A549 (cell line): ENCODE results near the gene HIF1AN.

ENCODE experiments used
- CBX2 ChIP-seq: fragments of 200-600 bp; sonication (generic); IDR thresholded peaks from 2 replicates; pipeline ENCODE4 v1.6.1; 2016; ENCODE audit warnings: low read depth, mild to moderate bottlenecking, borderline replicate concordance
- CHD2 ChIP-seq: fragments of 150-350 bp; IDR thresholded peaks from 2 replicates; pipeline ENCODE4 v1.6.1; 2014; ENCODE audit warnings: low read length; ENCODE audit not compliant: partially characterized antibody
- GATA3 ChIP-seq: IDR thresholded peaks from 2 replicates; pipeline ENCODE4 v1.6.1; 2012; ENCODE audit warnings: borderline replicate concordance
- MAZ ChIP-seq: fragments of 150-350 bp; IDR thresholded peaks from 2 replicates; pipeline ENCODE4 v1.6.1; 2014; ENCODE audit warnings: antibody characterized with exemption, low read depth, low read length, borderline replicate concordance
- MYC ChIP-seq: IDR thresholded peaks from 2 replicates; pipeline ENCODE4 v1.6.1; 2012; ENCODE audit warnings: mild to moderate bottlenecking, inconsistent platforms, low read length, improper control_type of control experiment, borderline replicate concordance
- PHF8 ChIP-seq: fragments of 200-600 bp; sonication (generic); IDR thresholded peaks from 2 replicates; pipeline ENCODE4 v1.6.1; 2016; ENCODE audit warnings: low read depth, mild to moderate bottlenecking, antibody characterized with exemption, moderate library complexity, borderline replicate concordance
- POLR2A ChIP-seq: IDR thresholded peaks from 2 replicates; pipeline ENCODE4 v1.6.1; 2012; ENCODE audit warnings: mild to moderate bottlenecking, low read length
- RCOR1 ChIP-seq: fragments of 150-350 bp; IDR thresholded peaks from 2 replicates; pipeline ENCODE4 v1.6.1; 2014; ENCODE audit warnings: antibody characterized with exemption, low read length, low read depth
- RNF2 ChIP-seq: fragments of 200-600 bp; sonication (generic); IDR thresholded peaks from 2 replicates; pipeline ENCODE4 v1.6.1; 2016; ENCODE audit warnings: low read depth, mild to moderate bottlenecking, antibody characterized with exemption, moderate library complexity, borderline replicate concordance
- SMC3 ChIP-seq: fragments of >200 bp; sonication (Bioruptor Twin); formaldehyde crosslinking; IDR thresholded peaks from 3 replicates; pipeline ENCODE4 v1.6.1; 2018; ENCODE audit warnings: inconsistent platforms
- TF ChIP-seq, protein P1 (sequence below): fragments of >200 bp; sonication (Bioruptor Twin); formaldehyde crosslinking; IDR thresholded peaks from 3 replicates; pipeline ENCODE4 v1.5.1; 2016
- TF ChIP-seq, protein P2 (sequence below): IDR thresholded peaks from 2 replicates; pipeline ENCODE4 v1.6.1; 2012; ENCODE audit warnings: low read depth, borderline replicate concordance
- TF ChIP-seq, protein P3 (sequence below): IDR thresholded peaks from 2 replicates; pipeline ENCODE4 v1.6.1; 2012

DNA sequence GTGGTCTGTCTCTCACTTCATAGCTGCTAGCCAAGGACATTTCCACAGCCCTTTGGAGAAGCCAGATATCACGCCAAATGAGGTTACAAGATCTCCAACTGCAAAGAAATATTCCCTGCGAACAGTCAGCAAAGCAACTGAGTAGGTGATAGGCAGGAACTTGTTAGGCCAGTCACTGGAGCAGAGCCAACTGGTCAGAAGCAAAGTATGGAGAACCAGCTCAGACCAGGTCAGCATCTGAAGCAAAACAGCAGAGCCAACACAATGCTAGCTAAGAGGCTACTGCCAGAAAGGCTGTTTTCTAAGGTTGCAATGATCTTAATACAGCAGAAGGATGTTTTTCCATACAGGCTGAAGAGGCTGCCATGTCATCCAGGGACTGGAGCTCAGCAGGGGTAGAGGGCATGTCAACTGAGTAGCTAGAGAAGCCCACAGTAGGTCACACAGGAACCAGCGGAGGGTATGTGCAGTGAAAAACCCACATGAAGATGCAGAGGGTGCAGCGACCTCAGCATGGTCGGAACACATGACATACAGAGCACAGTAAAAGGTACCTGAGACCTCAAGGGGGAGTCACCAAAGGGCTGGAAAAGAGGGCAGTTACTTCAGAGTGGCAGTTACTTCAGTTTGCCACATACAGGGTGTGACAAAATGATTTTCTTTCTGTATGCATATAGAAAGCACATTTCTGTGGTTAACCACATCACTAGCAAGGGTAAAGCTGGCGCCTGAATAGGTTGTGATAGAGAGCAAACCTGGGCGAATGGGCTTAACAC is 25.0 kb upstream of the HIF1AN start:
- TF ChIP-seq RNF2 (no peak), RCOR1 (no peak), CBX2 (no peak), MAZ (no peak), POLR2A (no peak), CHD2 (no peak), MYC (no peak), SMC3 (no peak), PHF8 (no peak), GATA3 (no peak)
- TF ChIP-seq, protein P1, sequence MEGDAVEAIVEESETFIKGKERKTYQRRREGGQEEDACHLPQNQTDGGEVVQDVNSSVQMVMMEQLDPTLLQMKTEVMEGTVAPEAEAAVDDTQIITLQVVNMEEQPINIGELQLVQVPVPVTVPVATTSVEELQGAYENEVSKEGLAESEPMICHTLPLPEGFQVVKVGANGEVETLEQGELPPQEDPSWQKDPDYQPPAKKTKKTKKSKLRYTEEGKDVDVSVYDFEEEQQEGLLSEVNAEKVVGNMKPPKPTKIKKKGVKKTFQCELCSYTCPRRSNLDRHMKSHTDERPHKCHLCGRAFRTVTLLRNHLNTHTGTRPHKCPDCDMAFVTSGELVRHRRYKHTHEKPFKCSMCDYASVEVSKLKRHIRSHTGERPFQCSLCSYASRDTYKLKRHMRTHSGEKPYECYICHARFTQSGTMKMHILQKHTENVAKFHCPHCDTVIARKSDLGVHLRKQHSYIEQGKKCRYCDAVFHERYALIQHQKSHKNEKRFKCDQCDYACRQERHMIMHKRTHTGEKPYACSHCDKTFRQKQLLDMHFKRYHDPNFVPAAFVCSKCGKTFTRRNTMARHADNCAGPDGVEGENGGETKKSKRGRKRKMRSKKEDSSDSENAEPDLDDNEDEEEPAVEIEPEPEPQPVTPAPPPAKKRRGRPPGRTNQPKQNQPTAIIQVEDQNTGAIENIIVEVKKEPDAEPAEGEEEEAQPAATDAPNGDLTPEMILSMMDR = no peak
- TF ChIP-seq, protein P2, sequence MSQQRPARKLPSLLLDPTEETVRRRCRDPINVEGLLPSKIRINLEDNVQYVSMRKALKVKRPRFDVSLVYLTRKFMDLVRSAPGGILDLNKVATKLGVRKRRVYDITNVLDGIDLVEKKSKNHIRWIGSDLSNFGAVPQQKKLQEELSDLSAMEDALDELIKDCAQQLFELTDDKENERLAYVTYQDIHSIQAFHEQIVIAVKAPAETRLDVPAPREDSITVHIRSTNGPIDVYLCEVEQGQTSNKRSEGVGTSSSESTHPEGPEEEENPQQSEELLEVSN = no peak
- TF ChIP-seq, protein P3, sequence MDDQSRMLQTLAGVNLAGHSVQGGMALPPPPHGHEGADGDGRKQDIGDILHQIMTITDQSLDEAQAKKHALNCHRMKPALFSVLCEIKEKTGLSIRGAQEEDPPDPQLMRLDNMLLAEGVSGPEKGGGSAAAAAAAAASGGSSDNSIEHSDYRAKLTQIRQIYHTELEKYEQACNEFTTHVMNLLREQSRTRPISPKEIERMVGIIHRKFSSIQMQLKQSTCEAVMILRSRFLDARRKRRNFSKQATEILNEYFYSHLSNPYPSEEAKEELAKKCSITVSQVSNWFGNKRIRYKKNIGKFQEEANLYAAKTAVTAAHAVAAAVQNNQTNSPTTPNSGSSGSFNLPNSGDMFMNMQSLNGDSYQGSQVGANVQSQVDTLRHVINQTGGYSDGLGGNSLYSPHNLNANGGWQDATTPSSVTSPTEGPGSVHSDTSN = no peak
